K562 (cell line): Measurements from ENCODE around the gene CFAP410.

ENCODE experiments used
- HDAC2 ChIP-seq: fragments of 450-650 bp; IDR thresholded peaks from 2 replicates; pipeline ENCODE4 v1.6.1; 2016; ENCODE audit warnings: mild to moderate bottlenecking
- HDAC6 ChIP-seq: IDR thresholded peaks from 2 replicates; pipeline ENCODE4 v1.6.1; 2012; ENCODE audit warnings: low read depth, mild to moderate bottlenecking, control low read depth, inconsistent platforms, low read length, moderate library complexity
- SIN3A ChIP-seq, 2 experiments: fragments of 150-350 bp in 1 of 2; IDR thresholded peaks; 2 replicates each; pipeline ENCODE4 v1.6.1; 2011 to 2016; ENCODE audit warnings: borderline replicate concordance in 2 of 2, low read depth in 2 of 2, low read length in 2 of 2, mild to moderate bottlenecking in 2 of 2, moderate library complexity in 2 of 2; ENCODE audit not compliant: control insufficient read depth in 1 of 2
- TF ChIP-seq, protein P1 (sequence below): IDR thresholded peaks from 3 replicates; pipeline ENCODE4 v1.6.1; 2011; ENCODE audit warnings: borderline replicate concordance, mild to moderate bottlenecking; ENCODE audit not compliant: insufficient read length, insufficient read depth

DNA sequence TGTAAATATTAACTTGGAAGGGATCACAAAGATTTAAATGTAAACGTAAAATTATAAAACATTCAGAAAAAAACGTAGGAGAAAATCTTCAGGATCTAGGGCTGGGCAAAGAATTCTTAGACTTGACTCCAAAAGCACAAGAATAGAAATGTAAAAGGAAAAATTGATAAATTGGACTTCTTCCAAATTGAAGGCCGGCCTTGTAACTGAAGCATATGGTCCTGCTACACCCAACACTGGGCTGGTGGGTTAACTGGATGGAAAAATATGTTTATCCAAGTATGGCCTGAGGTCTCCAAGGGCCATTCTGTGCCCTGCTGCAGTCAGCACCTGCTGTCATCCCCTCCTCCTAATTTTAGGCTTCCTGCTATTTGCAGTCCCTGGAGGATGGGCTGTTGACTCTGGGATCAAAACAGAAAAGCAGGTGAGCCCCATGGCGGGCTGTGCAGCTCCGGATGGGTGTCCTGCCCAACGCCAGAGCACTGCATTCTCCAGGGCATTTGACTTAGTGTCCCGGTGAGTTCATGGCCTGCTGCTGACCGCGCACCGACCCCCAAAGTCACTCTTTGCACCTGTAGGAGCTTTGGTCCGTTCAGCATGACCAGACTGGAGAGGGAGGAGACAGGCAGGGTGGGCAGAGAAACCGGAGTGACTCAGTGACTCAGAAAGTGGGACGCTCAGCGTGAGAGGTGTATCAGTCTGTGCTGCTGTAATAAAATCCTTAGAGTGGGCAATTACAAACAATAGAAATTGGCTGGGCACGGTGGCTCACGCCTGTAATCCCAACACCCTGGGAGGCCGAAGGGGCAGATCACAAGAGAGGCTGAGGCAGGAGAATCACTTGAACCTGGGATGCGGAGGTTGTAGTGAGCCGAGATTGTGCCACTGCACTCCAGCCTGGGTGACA lies 59.6 kb downstream of the CFAP410 start:
- TF ChIP-seq HDAC6 (no peak), HDAC2 (no peak), SIN3A (IDR thresholded peaks at IDR 0.05; ENCODE audit: borderline replicate concordance in 2 of 2, control insufficient read depth in 1 of 2, low read depth in 2 of 2, low read length in 2 of 2) (no peak)
- TF ChIP-seq, protein P1, sequence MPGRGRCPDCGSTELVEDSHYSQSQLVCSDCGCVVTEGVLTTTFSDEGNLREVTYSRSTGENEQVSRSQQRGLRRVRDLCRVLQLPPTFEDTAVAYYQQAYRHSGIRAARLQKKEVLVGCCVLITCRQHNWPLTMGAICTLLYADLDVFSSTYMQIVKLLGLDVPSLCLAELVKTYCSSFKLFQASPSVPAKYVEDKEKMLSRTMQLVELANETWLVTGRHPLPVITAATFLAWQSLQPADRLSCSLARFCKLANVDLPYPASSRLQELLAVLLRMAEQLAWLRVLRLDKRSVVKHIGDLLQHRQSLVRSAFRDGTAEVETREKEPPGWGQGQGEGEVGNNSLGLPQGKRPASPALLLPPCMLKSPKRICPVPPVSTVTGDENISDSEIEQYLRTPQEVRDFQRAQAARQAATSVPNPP, result no peak
